RWPE2 (cell line): ENCODE data around the gene ADAM10.
"Not testable (repeated sequence)": the region's sequence is repeated elsewhere in the genome, so short reads cannot be mapped to it uniquely, and the experiment has no call there.

ENCODE experiments used
- ATAC-seq: fragments of 200-7000 bp; cut with Tn5 transposase; 3 replicates; pipeline ENCODE4 v1.9.1; 2021; ENCODE audit warnings: low read depth
- DNase-seq: peaks from one replicate; pipeline ENCODE4 v3.0.0-alpha.2; 2020; ENCODE audit warnings: low spot score
- H3K27ac ChIP-seq: fragments of 450-650 bp; 2 replicates; pipeline ENCODE4 v1.5.1; 2017; ENCODE audit warnings: mild to moderate bottlenecking; ENCODE audit not compliant: poor library complexity, severe bottlenecking
- H3K27me3 ChIP-seq: fragments of 250-450 bp; sonication (Bioruptor Pico); 2 replicates; pipeline ENCODE4 v1.5.1; 2021; ENCODE audit warnings: mild to moderate bottlenecking, moderate library complexity; ENCODE audit not compliant: insufficient read depth, poor library complexity, severe bottlenecking
- H3K36me3 ChIP-seq: fragments of 250-450 bp; sonication (Bioruptor Pico); 2 replicates; pipeline ENCODE4 v1.5.1; 2020; ENCODE audit warnings: low read depth, mild to moderate bottlenecking, moderate library complexity
- H3K4me1 ChIP-seq: fragments of 250-450 bp; sonication (Bioruptor Pico); 2 replicates; pipeline ENCODE4 v1.5.1; 2021; ENCODE audit warnings: mild to moderate bottlenecking, moderate library complexity; ENCODE audit not compliant: insufficient read depth, poor library complexity, severe bottlenecking
- H3K4me3 ChIP-seq: fragments of 250-450 bp; sonication (Bioruptor Pico); 2 replicates; pipeline ENCODE4 v1.5.1; 2021; ENCODE audit warnings: mild to moderate bottlenecking, moderate library complexity; ENCODE audit not compliant: severe bottlenecking
- H3K9me3 ChIP-seq: fragments of 250-450 bp; sonication (Bioruptor Pico); 2 replicates; pipeline ENCODE4 v1.5.1; 2021; ENCODE audit warnings: mild to moderate bottlenecking, moderate library complexity; ENCODE audit not compliant: severe bottlenecking
- TF ChIP-seq, protein P1 (sequence below): fragments of 450-650 bp; IDR thresholded peaks from one replicate; pipeline ENCODE4 v1.5.1; 2017; ENCODE audit warnings: mild to moderate bottlenecking, moderate library complexity; ENCODE audit not compliant: poor library complexity, severe bottlenecking

The ADAM10 gene

DNA sequence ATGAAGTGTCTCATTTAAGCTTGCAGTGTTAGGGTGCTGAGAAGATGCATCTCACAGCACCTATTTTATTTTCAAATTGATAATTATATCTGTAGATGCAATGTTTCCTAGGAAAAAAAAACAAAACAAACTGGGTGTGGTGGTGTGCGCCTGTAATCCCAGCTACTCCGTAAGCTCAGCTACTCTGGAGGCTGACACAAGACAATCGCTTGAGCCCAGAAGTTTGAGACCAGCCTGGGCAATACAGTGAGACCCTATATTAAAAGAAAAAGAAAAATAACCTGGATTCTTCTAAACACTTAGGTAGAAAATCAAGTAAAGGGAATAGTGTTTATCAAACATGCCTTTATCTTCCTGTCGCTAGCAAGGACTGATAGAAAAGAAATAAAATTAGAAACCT is 23.5 kb upstream of the ADAM10 start:
- Histone ChIP-seq H3K9me3 (no peaks in the 10 kb centered on the region), H3K27ac (no peak overlapping the region), H3K4me1 (peaks cover 20% of the 10 kb centered on the region), H3K27me3 (no peaks in the 10 kb centered on the region), H3K4me3 (peak overlapping the region; percentile 69), H3K36me3 (peaks cover 15% of the 10 kb centered on the region; the same call in 1 of the 2 replicates)
- no peak for DNase-seq
- ATAC-seq = no peak
- TF ChIP-seq, protein P1, sequence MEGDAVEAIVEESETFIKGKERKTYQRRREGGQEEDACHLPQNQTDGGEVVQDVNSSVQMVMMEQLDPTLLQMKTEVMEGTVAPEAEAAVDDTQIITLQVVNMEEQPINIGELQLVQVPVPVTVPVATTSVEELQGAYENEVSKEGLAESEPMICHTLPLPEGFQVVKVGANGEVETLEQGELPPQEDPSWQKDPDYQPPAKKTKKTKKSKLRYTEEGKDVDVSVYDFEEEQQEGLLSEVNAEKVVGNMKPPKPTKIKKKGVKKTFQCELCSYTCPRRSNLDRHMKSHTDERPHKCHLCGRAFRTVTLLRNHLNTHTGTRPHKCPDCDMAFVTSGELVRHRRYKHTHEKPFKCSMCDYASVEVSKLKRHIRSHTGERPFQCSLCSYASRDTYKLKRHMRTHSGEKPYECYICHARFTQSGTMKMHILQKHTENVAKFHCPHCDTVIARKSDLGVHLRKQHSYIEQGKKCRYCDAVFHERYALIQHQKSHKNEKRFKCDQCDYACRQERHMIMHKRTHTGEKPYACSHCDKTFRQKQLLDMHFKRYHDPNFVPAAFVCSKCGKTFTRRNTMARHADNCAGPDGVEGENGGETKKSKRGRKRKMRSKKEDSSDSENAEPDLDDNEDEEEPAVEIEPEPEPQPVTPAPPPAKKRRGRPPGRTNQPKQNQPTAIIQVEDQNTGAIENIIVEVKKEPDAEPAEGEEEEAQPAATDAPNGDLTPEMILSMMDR = no peak

DNA sequence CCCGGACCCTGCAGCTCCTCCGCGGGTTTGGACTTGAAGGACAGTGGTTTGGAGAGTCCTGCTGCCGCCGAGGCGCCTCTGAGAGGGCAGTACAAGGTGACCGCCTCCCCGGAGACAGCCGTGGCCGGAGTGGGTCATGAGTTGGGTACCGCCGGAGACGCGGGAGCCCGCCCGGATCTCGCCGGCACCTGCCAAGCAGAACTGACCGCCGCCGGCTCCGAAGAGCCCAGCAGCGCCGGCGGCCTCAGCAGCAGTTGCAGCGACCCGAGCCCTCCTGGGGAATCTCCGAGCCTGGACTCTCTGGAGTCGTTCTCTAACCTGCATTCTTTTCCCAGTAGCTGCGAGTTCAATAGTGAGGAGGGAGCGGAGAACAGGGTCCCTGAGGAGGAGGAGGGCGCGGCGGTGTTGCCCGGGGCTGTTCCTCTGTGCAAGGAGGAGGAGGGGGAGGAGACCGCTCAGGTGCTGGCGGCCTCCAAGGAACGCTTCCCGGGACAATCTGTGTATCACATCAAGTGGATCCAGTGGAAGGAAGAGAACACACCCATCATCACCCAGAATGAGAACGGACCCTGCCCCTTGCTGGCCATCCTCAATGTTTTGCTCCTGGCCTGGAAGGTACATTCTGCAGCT is 22.2 kb upstream of the ADAM10 start:
- no peaks in the 10 kb centered on the region for H3K9me3 ChIP-seq
- TF ChIP-seq, protein P1 = no peak
- DNase-seq (peak; percentile 79), ATAC-seq (peak; percentile 16)
- no peaks in the 10 kb centered on the region for H3K27me3 ChIP-seq
- peak overlapping the region; percentile 69 for H3K4me3 ChIP-seq
- H3K4me1 ChIP-seq = peaks cover 20% of the 10 kb centered on the region
- peak overlapping the region; percentile 73 for H3K27ac ChIP-seq
- H3K36me3 ChIP-seq = 0 out of 2 replicates have a peak, but pooled peaks cover 7% of the 10 kb centered on the region

DNA sequence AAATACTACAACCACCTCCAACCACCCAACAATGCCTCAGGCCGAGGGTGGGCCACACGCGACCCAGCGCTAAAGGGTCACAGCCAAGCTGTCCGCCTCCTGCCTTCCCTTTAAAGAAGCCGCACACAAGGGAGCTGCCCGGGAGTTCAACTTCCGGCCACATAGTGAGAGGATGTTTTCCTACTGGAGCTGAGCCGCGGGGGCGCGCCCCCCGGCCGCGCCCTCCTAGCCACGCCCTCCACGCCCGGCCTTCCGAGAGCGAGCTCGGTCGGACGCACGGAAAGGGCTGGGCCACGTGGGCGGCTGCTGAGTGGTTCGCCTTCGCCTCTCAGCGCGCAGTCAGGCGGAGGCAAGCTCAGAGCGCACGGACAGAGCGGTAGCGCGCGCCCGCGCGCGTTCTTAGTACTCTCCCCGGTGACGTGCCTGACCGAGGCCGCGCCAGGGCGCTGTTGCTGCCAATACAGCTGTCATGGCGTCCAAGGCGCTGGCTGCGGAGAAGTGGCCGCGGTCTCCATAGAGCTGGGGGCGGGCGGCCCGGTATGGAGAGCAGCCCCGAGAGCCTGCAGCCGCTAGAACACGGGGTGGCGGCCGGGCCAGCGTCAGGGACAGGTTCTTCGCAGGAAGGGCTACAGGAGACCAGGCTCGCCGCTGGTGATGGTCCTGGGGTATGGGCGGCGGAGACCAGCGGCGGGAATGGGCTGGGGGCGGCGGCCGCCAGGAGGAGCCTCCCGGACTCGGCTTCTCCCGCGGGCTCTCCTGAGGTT is 21.5 kb upstream of the ADAM10 start, which contains the start of gene MINDY2:
MINDY2 (plus strand) TSS at position 446 of the 764 bp plus-strand sequence; CDS start at position 540, 94 bp downstream.
- H3K4me3 ChIP-seq = peak within 1 kb of the TSS; percentile 69
- H3K27me3 ChIP-seq = no peaks in the 10 kb centered on the region
- 0 out of 2 replicates have a peak, but pooled peaks cover 3% of the 10 kb centered on the region for H3K36me3 ChIP-seq
- H3K27ac ChIP-seq = peak within 1 kb of the TSS; percentile 73
- peaks cover 16% of the 10 kb centered on the region for H3K4me1 ChIP-seq
- peak; percentile 100 for DNase-seq
- peak; percentile 93 for ATAC-seq
- TF ChIP-seq, protein P1 = peak; percentile 58
- H3K9me3 ChIP-seq = no peaks in the 10 kb centered on the region

DNA sequence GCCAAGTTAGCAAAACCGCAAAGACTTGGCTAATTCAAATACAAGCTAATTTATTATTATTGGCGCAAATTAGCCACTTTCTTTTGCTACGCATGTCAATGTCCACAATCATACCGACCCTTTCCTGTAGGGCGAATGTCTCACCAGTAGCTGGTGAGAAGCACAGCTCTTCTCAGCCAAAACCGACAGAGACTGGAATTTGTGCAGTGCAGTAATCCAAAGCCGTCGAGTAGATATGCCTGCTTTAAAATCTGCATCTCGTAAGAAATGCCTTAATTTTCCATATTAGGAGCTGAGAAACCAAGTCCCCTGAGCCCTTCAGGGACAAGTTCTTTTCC is 21.0 kb upstream of the ADAM10 start:
- H3K27ac ChIP-seq = peak overlapping the region; percentile 73
- DNase-seq (no peak), ATAC-seq (peak; percentile 37)
- no peaks in the 10 kb centered on the region for H3K27me3 ChIP-seq
- peaks cover 16% of the 10 kb centered on the region for H3K4me1 ChIP-seq
- H3K9me3 ChIP-seq = no peaks in the 10 kb centered on the region
- TF ChIP-seq, protein P1 = no peak
- 0 out of 2 replicates have a peak, but pooled peaks cover 3% of the 10 kb centered on the region for H3K36me3 ChIP-seq
- H3K4me3 ChIP-seq = peak overlapping the region; percentile 69

DNA sequence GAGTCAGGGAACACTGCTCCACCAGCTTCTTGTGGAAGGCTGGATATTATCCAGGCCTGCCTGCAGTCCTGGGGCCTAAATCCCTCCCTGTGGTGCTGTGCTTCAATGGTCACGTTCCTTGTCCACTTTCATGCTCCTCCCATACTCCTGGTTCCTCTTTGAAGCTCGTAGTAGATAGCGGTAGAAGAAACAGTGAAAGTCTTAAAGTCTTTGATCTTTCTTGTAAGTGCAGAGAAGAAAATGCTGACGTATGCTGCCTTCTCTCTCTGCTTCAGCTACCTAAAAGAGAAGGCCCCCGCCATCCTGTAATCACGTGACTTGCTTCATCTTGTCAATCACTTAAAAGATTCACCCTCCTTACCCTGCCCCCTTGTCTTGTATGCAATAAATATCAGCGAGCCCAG is 19.1 kb upstream of the ADAM10 start:
- H3K36me3 ChIP-seq, DNase-seq, H3K4me3 ChIP-seq, ATAC-seq, H3K27me3 ChIP-seq, H3K4me1 ChIP-seq, H3K27ac ChIP-seq: not testable (repeated sequence)
- peaks cover 11% of the 10 kb centered on the region for H3K9me3 ChIP-seq
